PC-9 (cell line): ENCODE data around the gene GNAS.

ENCODE experiments used
- CTCF ChIP-seq: fragments of 200-600 bp; sonication (generic); conservative IDR thresholded peaks from 2 replicates; pipeline ENCODE4 v1.6.1; 2017; ENCODE audit warnings: mixed run types, antibody characterized with exemption, mild to moderate bottlenecking, moderate library complexity
- EZH2 ChIP-seq: fragments of 200-600 bp; sonication (generic); IDR thresholded peaks from 2 replicates; pipeline ENCODE4 v1.8.0; 2017; ENCODE audit warnings: antibody characterized with exemption, low read depth

DNA sequence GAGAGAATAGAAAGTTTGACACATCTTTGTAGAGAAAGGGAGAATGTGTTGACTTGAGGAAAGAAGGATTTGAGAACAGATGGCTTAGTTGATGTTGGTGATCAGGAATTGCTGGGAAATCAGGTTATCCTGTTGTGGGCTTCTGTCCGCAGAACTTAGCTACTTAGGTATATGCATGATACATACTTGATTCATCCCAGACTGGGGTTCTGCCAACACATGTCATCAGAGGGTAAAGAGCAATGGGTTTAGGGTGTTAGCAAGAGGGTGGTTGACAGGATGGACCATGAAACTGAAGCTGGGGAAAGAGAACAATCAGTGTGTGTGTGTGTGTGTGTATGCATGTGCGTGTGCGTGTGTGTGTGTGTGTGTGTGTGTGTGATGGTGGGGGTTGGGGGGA, 78.0 kb downstream of the GNAS start:
- TF ChIP-seq CTCF, result no peak
- no peak for TF ChIP-seq EZH2
